HG03520 (cell line): ENCODE measurements around the gene NEURL3.

Experiments used
- ATAC-seq: cut with Tn5 transposase; IDR thresholded peaks from one replicate; pipeline ENCODE4 v1.9.1; 2021; ENCODE audit warnings: mild to moderate bottlenecking, moderate library complexity; ENCODE audit not compliant: unreplicated experiment

NEURL3 gene

DNA sequence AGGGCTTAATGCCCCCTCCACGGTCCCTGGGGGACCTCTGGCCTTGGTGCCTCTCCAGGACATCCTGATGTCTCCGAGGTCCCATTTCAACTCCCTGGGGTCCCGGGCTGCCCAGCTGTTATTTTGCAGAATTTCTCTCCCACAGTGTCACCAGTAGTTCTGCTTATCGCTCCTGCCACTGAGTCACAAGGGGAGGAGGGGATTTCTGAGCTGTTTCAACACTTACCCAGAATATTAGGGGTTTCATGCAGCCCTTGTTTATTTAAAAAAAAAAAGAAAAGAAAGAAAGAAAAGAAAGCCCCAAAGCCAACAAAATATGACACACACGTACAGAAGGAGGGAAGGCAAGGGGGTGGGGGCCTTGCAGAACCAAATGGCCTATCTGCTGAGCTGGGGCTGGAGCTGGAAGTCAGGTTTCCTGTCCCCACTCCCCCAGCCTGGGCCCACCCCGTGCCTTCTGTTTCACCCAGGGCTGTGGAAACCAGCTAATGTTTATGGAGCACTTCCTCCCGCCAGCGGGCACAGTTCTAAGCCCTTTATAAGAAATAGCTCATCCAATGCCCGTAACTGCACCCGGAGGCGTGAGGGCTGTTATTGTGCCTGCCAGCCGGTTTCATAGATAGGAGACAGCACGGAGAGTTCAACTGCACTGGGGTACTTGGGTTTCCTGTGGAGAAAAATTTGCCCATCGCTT, 23.0 kb upstream of the NEURL3 start:
- ATAC-seq: no peak

GRCh38 chr2:96527286-96528005, 22.3 kb upstream of the NEURL3 start:
- ATAC-seq: no peak

DNA sequence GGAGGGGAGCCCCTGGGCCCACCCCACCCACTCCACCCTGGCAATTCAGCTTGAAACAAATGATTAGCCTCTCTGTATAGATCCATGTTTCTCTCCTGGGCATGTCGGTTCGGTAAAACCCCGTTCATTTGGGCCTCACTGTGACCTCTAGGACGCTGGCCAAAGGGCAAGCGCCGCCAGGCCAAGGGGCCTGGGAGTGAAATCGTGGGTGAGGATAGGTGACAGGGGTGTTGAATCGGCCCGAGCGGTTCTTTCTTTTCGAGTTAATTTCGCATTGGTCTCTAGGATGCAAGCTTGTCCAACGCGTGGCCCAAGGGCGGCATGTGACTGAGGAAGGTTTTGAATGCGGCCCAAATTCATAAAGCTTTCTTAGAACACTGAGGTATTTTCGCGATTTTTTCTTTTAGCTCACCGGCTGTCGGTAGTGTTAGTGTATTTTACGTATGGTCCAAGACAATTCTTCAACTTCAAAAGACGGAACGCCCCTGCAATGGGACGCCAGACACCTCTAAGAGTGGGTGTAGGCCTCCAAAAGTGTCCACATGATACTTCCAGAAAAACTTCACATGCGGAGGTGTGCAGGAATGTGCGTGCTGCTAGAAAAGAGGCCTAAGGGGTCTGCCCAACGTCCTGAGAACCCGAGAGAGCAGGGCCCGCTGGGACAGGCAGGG, 21.6 kb upstream of the NEURL3 start:
- ATAC-seq: no peak

- ATAC-seq: no peak
Measured at GRCh38 chr2:96526101-96526591, 21.0 kb upstream of the NEURL3 start.

GRCh38 chr2:96525211-96525507, 20.0 kb upstream of the NEURL3 start:
- ATAC-seq: no peak

- no peak for ATAC-seq
Measured at GRCh38 chr2:96524482-96525210, 19.5 kb upstream of the NEURL3 start.

DNA sequence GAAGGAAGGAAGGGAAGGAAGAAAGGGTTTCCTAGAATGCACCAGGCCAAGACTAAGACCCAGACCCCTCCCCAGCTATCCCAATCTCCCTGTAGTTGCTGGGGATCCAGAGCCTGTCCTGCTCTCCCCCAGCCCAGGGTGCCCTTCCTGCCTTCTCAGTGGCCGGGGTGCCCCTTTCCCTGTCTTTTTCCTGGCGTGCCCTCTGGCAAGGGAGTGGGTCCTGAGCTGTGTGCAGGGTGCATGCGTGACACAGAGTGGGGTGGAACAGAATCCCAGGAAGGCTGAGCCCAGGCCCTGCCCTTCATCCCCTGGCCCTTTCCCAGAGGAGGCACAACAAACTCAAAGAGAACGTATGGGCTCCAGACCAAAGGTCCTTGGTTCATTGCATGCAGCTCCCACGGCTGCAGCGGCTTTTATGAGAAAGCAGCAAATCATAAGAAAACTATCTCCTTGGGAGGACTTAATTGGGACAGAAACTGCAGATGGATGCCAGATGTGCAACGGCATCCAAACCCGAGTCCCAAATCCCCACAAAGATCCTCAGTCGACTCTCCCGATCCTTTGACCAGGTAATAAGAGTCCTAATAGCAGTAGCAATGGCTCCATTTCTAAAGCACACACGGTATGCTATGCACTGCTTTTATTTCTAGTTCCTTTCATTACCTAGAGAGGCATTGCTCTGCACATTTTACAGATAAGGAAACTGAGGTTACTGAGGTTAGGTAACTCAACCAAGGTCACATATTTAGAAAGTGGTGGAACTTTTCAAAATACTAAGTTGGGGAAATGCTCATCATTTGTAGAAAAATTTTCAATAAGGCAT, 18.7 kb upstream of the NEURL3 start:
- no peak for ATAC-seq

GRCh38 chr2:96522304-96523203, 17.4 kb upstream of the NEURL3 start:
- no peak for ATAC-seq

- ATAC-seq: no peak
Measured at GRCh38 chr2:96521219-96521618, 16.1 kb upstream of the NEURL3 start.

DNA sequence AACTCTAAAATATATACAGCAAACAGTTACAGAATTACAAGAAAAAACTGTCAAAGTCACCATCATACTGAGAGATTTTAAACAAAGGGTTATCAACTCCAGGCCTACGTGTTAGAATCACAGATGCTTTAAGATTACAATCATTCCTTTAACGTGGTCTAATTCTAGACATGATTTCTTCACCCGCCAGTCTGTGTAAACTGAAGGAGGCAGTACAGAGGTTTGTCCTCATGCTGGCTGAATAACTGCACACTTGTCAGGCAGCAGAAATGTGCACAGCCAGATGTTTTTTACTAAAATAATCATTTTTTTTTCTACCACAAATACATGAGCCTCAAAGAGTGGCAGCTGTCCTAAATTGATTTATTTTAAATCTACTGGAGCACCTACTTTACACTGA, 15.5 kb upstream of the NEURL3 start:
- no peak for ATAC-seq

- ATAC-seq: no peak
Measured at GRCh38 chr2:96520231-96520630, 15.1 kb upstream of the NEURL3 start.

DNA sequence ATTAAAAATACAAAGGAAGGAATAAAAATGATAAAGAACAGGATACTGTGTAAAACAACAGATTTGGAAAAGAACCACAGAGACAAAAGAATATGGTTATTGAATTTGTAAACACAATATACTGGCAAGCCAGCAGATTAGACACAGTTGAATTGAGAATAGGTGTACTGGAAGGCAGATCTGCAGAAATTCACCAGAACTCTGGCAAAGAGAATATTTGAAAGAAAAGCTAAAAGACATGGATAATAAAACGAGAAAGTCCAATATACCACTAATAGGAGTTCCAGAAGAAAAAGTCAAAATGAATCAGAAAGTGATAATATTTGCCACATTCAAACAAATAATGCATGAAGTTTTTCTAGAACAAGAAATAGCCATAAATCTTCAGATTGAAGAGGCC, 11.9 kb upstream of the NEURL3 start:
- no peak for ATAC-seq

DNA sequence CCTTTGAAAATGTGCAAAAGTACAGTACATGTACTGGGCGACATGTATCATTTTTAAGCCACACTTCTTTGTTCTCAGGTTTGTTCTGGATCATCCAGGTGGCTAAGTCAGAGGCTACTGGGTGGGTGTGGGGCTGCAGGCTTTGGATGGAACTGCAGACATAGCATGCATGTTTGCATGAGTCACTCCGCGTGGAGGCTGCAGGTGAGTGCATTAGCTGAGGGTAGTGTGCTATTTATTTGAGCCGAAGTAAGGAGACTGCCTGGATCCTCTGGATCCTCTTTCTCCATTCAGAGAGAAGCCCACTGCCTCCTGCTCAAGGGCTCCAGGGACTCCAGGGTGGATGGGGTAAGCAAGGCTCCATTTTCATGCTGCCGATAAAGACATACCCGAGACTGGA, 9.4 kb upstream of the NEURL3 start:
- no peak for ATAC-seq

DNA sequence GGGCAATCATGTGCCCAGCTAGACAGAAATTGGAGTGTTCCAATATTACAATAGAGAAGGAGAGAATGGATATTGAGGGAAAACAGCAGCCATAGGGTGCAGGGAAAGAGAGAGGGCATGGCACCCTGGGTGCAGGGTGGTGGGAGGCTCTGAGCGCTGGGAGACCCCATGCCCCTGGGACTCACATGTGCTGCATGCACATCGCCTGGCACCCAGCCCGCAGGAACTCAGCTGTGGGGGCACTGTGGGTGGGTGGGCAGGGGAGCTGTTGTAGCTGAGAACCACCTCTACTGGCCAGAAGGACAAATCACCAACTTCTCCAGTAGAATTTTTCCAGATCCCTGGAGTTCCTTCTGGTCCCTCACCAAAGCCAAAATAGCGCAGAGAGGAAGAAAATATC, 7.2 kb upstream of the NEURL3 start:
- ATAC-seq: no peak

- no peak for ATAC-seq
Measured at GRCh38 chr2:96511851-96512250, 6.7 kb upstream of the NEURL3 start.

GRCh38 chr2:96510931-96511595, 5.9 kb upstream of the NEURL3 start:
- no peak for ATAC-seq

DNA sequence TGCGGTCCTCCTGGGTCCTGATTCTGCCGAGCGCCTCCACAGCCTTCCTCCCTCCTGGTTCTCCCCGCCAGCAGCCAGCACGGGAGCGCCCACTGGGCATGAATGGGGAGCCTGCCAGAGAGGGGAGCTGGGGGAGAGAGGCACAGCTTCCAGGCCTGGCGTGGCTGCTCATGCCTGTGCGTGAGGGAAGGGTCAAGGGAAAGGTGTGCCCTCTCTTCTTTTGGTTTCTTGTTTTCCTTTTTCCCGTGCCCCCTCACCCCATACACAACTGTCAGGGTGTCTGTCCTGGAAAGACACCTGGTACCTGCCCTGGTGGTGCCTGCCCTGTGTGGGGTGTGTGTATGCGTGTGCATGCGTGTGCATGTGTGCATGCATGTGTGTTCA, 4.7 kb upstream of the NEURL3 start:
- no peak for ATAC-seq

DNA sequence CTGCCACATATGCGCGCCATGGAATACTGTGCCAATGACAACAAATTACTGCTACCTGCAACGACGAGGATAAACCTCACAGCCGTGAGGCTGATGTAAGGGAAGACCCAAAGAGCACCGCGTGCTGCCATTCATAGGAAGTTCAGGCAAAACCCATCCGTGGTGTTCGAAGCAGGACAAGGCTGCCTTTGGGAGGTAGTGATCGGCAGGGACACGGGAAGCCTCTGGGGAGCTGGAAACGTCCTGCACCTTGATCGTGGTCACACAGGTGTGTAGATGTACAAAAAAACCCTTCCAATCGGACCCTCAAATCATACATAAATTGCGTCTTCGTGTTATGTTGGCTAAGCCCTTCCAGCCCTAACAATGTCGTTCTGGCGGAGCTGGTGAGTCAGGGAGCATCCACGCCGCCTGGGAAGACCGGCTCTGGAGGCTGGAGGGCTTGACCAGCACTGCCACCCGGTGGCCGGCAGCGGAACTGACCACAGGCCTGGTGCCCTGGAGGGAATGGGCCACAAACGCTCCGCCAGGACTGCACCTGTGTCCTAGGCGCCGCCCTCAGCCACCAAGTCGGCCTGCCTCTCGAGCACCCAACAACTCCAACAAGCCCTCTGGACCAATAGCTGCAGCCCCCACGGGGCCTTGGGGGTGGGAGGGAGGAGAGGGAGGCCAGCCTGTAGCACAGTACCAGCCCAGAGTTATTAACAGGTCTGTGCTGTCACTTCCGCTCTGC, 4.1 kb upstream of the NEURL3 start:
- ATAC-seq: no peak
